ENCODE measurements around the gene CMTM8.

CMTM8 gene

GRCh38 chr3:32275506-32275905, 37.0 kb downstream of the CMTM8 start:
- no peak for DNase-seq (ENCODE audit: low read depth)
- no peak for TF ChIP-seq CTCF (IDR thresholded peaks at IDR 0.05; ENCODE audit: insufficient read depth, low read depth, low read length, missing control alignments)
- no peak overlapping the region for H3K4me3 ChIP-seq (ENCODE audit: low read depth, low read length)

- DNase-seq (ENCODE audit: low read depth) = no peak
- TF ChIP-seq CTCF (IDR thresholded peaks at IDR 0.05; ENCODE audit: insufficient read depth, low read depth, low read length, missing control alignments) = no peak
- H3K4me3 ChIP-seq (ENCODE audit: low read depth, low read length) = no peak overlapping the region
Measured at GRCh38 chr3:32276279-32276841, 37.9 kb downstream of the CMTM8 start.

- H3K4me3 ChIP-seq (ENCODE audit: low read depth, low read length) = no peak overlapping the region
- no peak for DNase-seq (ENCODE audit: low read depth)
- TF ChIP-seq CTCF (IDR thresholded peaks at IDR 0.05; ENCODE audit: insufficient read depth, low read depth, low read length, missing control alignments) = no peak
Measured at GRCh38 chr3:32278714-32279113, 40.2 kb downstream of the CMTM8 start.

- no peak for DNase-seq (ENCODE audit: low read depth)
- no peak for TF ChIP-seq CTCF (IDR thresholded peaks at IDR 0.05; ENCODE audit: insufficient read depth, low read depth, low read length, missing control alignments)
- no peak overlapping the region for H3K4me3 ChIP-seq (ENCODE audit: low read depth, low read length)
Measured at GRCh38 chr3:32280262-32280910, 41.9 kb downstream of the CMTM8 start.

- TF ChIP-seq CTCF (IDR thresholded peaks at IDR 0.05; ENCODE audit: insufficient read depth, low read depth, low read length, missing control alignments) = no peak
- no peak for DNase-seq (ENCODE audit: low read depth)
- H3K4me3 ChIP-seq (ENCODE audit: low read depth, low read length) = no peak overlapping the region
Measured at GRCh38 chr3:32281570-32282106, 43.2 kb downstream of the CMTM8 start.

GRCh38 chr3:32282578-32283154, 44.2 kb downstream of the CMTM8 start:
- H3K4me3 ChIP-seq (ENCODE audit: low read depth, low read length) = no peak overlapping the region
- TF ChIP-seq CTCF (IDR thresholded peaks at IDR 0.05; ENCODE audit: insufficient read depth, low read depth, low read length, missing control alignments) = no peak
- no peak for DNase-seq (ENCODE audit: low read depth)

Measured in GM12865 (cell line).